ENCODE data around the gene RAB40B. TPM values are rescaled to one million over a fixed set of nuclear protein-coding genes. Genes with fewer than 3 reads are reported as not detected.

Gene RAB40B
- total and polyA plus RNA-seq, 4 donors = 2.9 to 12.1 (median 10.5) TPM

- Histone ChIP-seq H3K27ac (ENCODE audit: low read depth in 1 of 2, low read length in 2 of 2) (no peak overlapping the region), H3K4me3 (ENCODE audit: low read depth in 1 of 3, low read length in 3 of 3) (no peak overlapping the region), H3K4me1 (ENCODE audit: control insufficient read depth in 4 of 4, insufficient read depth in 4 of 4, low read length in 3 of 4) (peaks cover 2 to 18% (median 8%) of the 10 kb centered on the region in 4 donors), H3K9ac (ENCODE audit: low read depth in 1 of 2, low read length in 2 of 2) (no peak overlapping the region), H3K36me3 (ENCODE audit: control insufficient read depth in 4 of 4, insufficient read depth in 3 of 4, low read depth in 1 of 4, low read length in 3 of 4) (no peaks in the 10 kb centered on the region), H3K27me3 (ENCODE audit: control insufficient read depth in 4 of 4, insufficient read depth in 4 of 4, low read length in 3 of 4) (no peaks in the 10 kb centered on the region), H3K9me3 (ENCODE audit: control insufficient read depth in 4 of 4, low read length in 3 of 4) (peaks cover 0 to 6% (median 2%) of the 10 kb centered on the region in 4 donors)
- DNase-seq (ENCODE audit: low spot score) = no peak
- 87% methylated on average over 18 of the region's 18 CpGs for WGBS
- TF ChIP-seq EGR1 (IDR thresholded peaks at IDR 0.05; ENCODE audit: low read depth in 2 of 2) (no peak), SP1 (IDR thresholded peaks at IDR 0.05) (no peak), YY1 (IDR thresholded peaks at IDR 0.05) (no peak), ATF3 (IDR thresholded peaks at IDR 0.05) (no peak), NR2F2 (IDR thresholded peaks at IDR 0.05) (no peak), FOXA1 (IDR thresholded peaks at IDR 0.05) (no peak)
These were observed 7.6 kb downstream of the RAB40B start for GRCh38 chr17:82690786-82691489.

GRCh38 chr17:82689077-82689476 is 9.4 kb downstream of the RAB40B start:
- peaks cover 2 to 18% (median 8%) of the 10 kb centered on the region in 4 donors for H3K4me1 ChIP-seq (ENCODE audit: control insufficient read depth in 4 of 4, insufficient read depth in 4 of 4, low read length in 3 of 4)
- no peak for TF ChIP-seq JUND (IDR thresholded peaks at IDR 0.05)
- TF ChIP-seq MAX (IDR thresholded peaks at IDR 0.05) = no peak
- no peak for TF ChIP-seq HNF4G (IDR thresholded peaks at IDR 0.05)
- TF ChIP-seq FOXA1 (IDR thresholded peaks at IDR 0.05) = no peak
- TF ChIP-seq REST (IDR thresholded peaks at IDR 0.05) = no peak
- no peak for TF ChIP-seq YY1 (IDR thresholded peaks at IDR 0.05)
- TF ChIP-seq EGR1 (IDR thresholded peaks at IDR 0.05; ENCODE audit: low read depth in 2 of 2) = no peak
- TF ChIP-seq SP1 (IDR thresholded peaks at IDR 0.05) = no peak
- TF ChIP-seq FOXA2 (IDR thresholded peaks at IDR 0.05) = no peak
- TF ChIP-seq RAD21 (IDR thresholded peaks at IDR 0.05) = no peak
- TF ChIP-seq RXRA (IDR thresholded peaks at IDR 0.05) = no peak
- no peaks in the 10 kb centered on the region for H3K27me3 ChIP-seq (ENCODE audit: control insufficient read depth in 4 of 4, insufficient read depth in 4 of 4, low read length in 3 of 4)
- H3K9ac ChIP-seq (ENCODE audit: low read depth in 1 of 2, low read length in 2 of 2) = no peak overlapping the region
- H3K9me3 ChIP-seq (ENCODE audit: control insufficient read depth in 4 of 4, low read length in 3 of 4) = peaks cover 0 to under 1% (median 0%) of the 10 kb centered on the region in 4 donors
- no peak for DNase-seq (ENCODE audit: low spot score)
- peak overlapping the region in 1 of 2 donors; percentile 20 for H3K27ac ChIP-seq (ENCODE audit: low read depth in 1 of 2, low read length in 2 of 2)
- H3K36me3 ChIP-seq (ENCODE audit: control insufficient read depth in 4 of 4, insufficient read depth in 3 of 4, low read depth in 1 of 4, low read length in 3 of 4) = no peaks in the 10 kb centered on the region
- 90% methylated on average over 8 of the region's 8 CpGs for WGBS
- no peak overlapping the region for H3K4me3 ChIP-seq (ENCODE audit: low read depth in 1 of 3, low read length in 3 of 3)

GRCh38 chr17:82687871-82688270 is 10.6 kb downstream of the RAB40B start:
- H3K4me3 ChIP-seq (ENCODE audit: low read depth in 1 of 3, low read length in 3 of 3) = no peak overlapping the region
- H3K4me1 ChIP-seq (ENCODE audit: control insufficient read depth in 4 of 4, insufficient read depth in 4 of 4, low read length in 3 of 4) = peaks cover 2 to 18% (median 8%) of the 10 kb centered on the region in 4 donors
- DNase-seq (ENCODE audit: low spot score) = no peak
- H3K9me3 ChIP-seq (ENCODE audit: control insufficient read depth in 4 of 4, low read length in 3 of 4) = no peaks in the 10 kb centered on the region
- H3K9ac ChIP-seq (ENCODE audit: low read depth in 1 of 2, low read length in 2 of 2) = no peak overlapping the region
- WGBS = 95% methylated on average over 9 of the region's 9 CpGs
- H3K27ac ChIP-seq (ENCODE audit: low read depth in 1 of 2, low read length in 2 of 2) = peak overlapping the region; percentile 76 to 87
- no peaks in the 10 kb centered on the region for H3K27me3 ChIP-seq (ENCODE audit: control insufficient read depth in 4 of 4, insufficient read depth in 4 of 4, low read length in 3 of 4)
- no peaks in the 10 kb centered on the region for H3K36me3 ChIP-seq (ENCODE audit: control insufficient read depth in 4 of 4, insufficient read depth in 3 of 4, low read depth in 1 of 4, low read length in 3 of 4)
- TF ChIP-seq NR2F2 (IDR thresholded peaks at IDR 0.05) = no peak
- no peak for TF ChIP-seq CTCF (IDR thresholded peaks at IDR 0.05; ENCODE audit: low read depth, low read length, missing input control)
- no peak for TF ChIP-seq RXRA (IDR thresholded peaks at IDR 0.05)
- TF ChIP-seq RAD21 (IDR thresholded peaks at IDR 0.05) = no peak
- TF ChIP-seq SP1 (IDR thresholded peaks at IDR 0.05) = no peak
- no peak for TF ChIP-seq JUND (IDR thresholded peaks at IDR 0.05)
- no peak for TF ChIP-seq FOXA2 (IDR thresholded peaks at IDR 0.05)
- no peak for TF ChIP-seq ATF3 (IDR thresholded peaks at IDR 0.05)
- no peak for TF ChIP-seq EGR1 (IDR thresholded peaks at IDR 0.05; ENCODE audit: low read depth in 2 of 2)
- TF ChIP-seq GABPA (IDR thresholded peaks at IDR 0.05 in 1 of 2, conservative IDR thresholded peaks at IDR 0.05 in 1 of 2) = no peak
- TF ChIP-seq REST (IDR thresholded peaks at IDR 0.05) = no peak
- TF ChIP-seq MAX (IDR thresholded peaks at IDR 0.05) = no peak
- TF ChIP-seq FOXA1 (IDR thresholded peaks at IDR 0.05) = no peak

Measured in liver (tissue), 9 donors.